ENCODE results near the gene CLDN10.

The CLDN10 gene

DNA sequence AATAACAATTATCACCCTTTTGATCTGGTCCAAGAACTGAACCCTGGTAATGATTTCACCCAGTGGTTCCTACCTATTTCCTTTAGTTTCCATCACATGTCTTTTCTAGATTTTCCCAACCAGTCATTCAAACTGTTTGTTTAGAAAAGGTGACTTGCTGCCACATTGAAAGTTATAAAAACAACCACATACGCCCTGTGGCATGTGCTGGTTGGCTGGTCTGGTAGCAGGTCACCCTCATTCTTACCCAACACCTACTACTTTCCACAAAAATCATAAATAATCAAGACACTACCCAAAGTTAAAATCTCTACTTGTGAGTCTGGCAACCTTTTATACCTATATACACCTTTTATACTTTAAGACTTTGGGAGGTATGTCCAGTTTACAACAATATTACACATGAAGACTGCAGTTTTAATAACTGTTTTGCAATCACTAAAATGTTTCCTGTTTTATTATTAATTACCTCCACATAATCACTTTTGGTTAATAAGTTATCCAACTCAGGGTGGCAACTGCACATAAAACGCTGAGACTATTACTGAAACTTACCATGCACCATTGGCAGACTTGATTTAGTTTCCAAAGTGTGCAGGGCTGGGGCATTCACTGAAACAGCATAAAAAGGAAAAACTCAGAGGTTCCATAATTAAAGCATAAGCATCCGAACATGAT is 53.1 kb downstream of the CLDN10 start:
- H4K91ac ChIP-seq (ENCODE audit: low read depth, low read length) = no peak overlapping the region
- H3K4me2 ChIP-seq (ENCODE audit: low read length) = no peak overlapping the region
- H2AK5ac ChIP-seq (ENCODE audit: low read length) = no peak overlapping the region
- no peaks in the 10 kb centered on the region for H3K79me1 ChIP-seq (ENCODE audit: low read length)
- H3K27ac ChIP-seq (ENCODE audit: low read depth, low read length) = no peak overlapping the region
- H3K4me1 ChIP-seq (ENCODE audit: control insufficient read depth in 1 of 2, insufficient read depth in 2 of 2, low read length in 2 of 2) = peaks cover 2 to 3% of the 10 kb centered on the region in 2 experiments
- no peaks in the 10 kb centered on the region for H3K79me2 ChIP-seq (ENCODE audit: control insufficient read depth, insufficient read depth, low read length, poor library complexity)
- no CpG with 5 or more reads among the region's 3 CpGs for WGBS (ENCODE audit: extremely low coverage, insufficient coverage, insufficient read length)
- peaks cover 7 to 20% of the 10 kb centered on the region in 2 experiments for H3K36me3 ChIP-seq (ENCODE audit: control insufficient read depth in 1 of 2, insufficient read depth in 2 of 2, low read length in 2 of 2)
- no peak overlapping the region for H3K4ac ChIP-seq (ENCODE audit: low read depth, low read length)
- H4K8ac ChIP-seq (ENCODE audit: low read depth, low read length) = no peak overlapping the region
- H2BK120ac ChIP-seq (ENCODE audit: insufficient read depth, low read length, poor library complexity) = no peak overlapping the region
- no peak overlapping the region for H3K14ac ChIP-seq (ENCODE audit: low read length)
- no peaks in the 10 kb centered on the region for H3K27me3 ChIP-seq (ENCODE audit: insufficient read depth, low read length)
- H3K9me3 ChIP-seq (ENCODE audit: insufficient read depth, low read depth, low read length) = no peaks in the 10 kb centered on the region
- H2BK5ac ChIP-seq (ENCODE audit: low read depth, low read length, poor library complexity) = no peak overlapping the region
- H3K4me3 ChIP-seq (ENCODE audit: low read depth, low read length) = no peak overlapping the region
- H3K23ac ChIP-seq (ENCODE audit: low read length) = no peak overlapping the region
- H3K9ac ChIP-seq (ENCODE audit: low read length) = no peak overlapping the region
- no peak overlapping the region for H2AFZ ChIP-seq (ENCODE audit: insufficient read depth, low read length, poor library complexity)
- no peak overlapping the region for H2BK12ac ChIP-seq (ENCODE audit: low read length)
- no peak for DNase-seq
- H4K12ac ChIP-seq (ENCODE audit: low read depth, low read length) = no peak overlapping the region
- no peak overlapping the region for H3K18ac ChIP-seq (ENCODE audit: low read length)

GRCh38 chr13:95607366-95607765 is 54.8 kb downstream of the CLDN10 start:
- H3K18ac ChIP-seq (ENCODE audit: low read length) = no peak overlapping the region
- peaks cover 4 to 15% of the 10 kb centered on the region in 2 experiments for H3K36me3 ChIP-seq (ENCODE audit: control insufficient read depth in 1 of 2, insufficient read depth in 2 of 2, low read length in 2 of 2)
- H2AK5ac ChIP-seq (ENCODE audit: low read length) = no peak overlapping the region
- H2BK12ac ChIP-seq (ENCODE audit: low read length) = no peak overlapping the region
- peaks cover 2 to 3% of the 10 kb centered on the region in 2 experiments for H3K4me1 ChIP-seq (ENCODE audit: control insufficient read depth in 1 of 2, insufficient read depth in 2 of 2, low read length in 2 of 2)
- H3K27ac ChIP-seq (ENCODE audit: low read depth, low read length) = no peak overlapping the region
- no peaks in the 10 kb centered on the region for H3K27me3 ChIP-seq (ENCODE audit: insufficient read depth, low read length)
- no peaks in the 10 kb centered on the region for H3K79me1 ChIP-seq (ENCODE audit: low read length)
- no peak overlapping the region for H2BK120ac ChIP-seq (ENCODE audit: insufficient read depth, low read length, poor library complexity)
- no peak overlapping the region for H2BK5ac ChIP-seq (ENCODE audit: low read depth, low read length, poor library complexity)
- no peak overlapping the region for H4K91ac ChIP-seq (ENCODE audit: low read depth, low read length)
- H2AFZ ChIP-seq (ENCODE audit: insufficient read depth, low read length, poor library complexity) = no peak overlapping the region
- no peak for DNase-seq
- H4K12ac ChIP-seq (ENCODE audit: low read depth, low read length) = no peak overlapping the region
- no peaks in the 10 kb centered on the region for H3K79me2 ChIP-seq (ENCODE audit: control insufficient read depth, insufficient read depth, low read length, poor library complexity)
- no peak overlapping the region for H3K4me3 ChIP-seq (ENCODE audit: low read depth, low read length)
- H3K23ac ChIP-seq (ENCODE audit: low read length) = no peak overlapping the region
- no peak overlapping the region for H3K4me2 ChIP-seq (ENCODE audit: low read length)
- no peaks in the 10 kb centered on the region for H3K9me3 ChIP-seq (ENCODE audit: insufficient read depth, low read depth, low read length)
- H3K4ac ChIP-seq (ENCODE audit: low read depth, low read length) = no peak overlapping the region
- H3K14ac ChIP-seq (ENCODE audit: low read length) = no peak overlapping the region
- H3K9ac ChIP-seq (ENCODE audit: low read length) = no peak overlapping the region
- WGBS (ENCODE audit: extremely low coverage, insufficient coverage, insufficient read length) = no CpG with 5 or more reads among the region's 1 CpG
- H4K8ac ChIP-seq (ENCODE audit: low read depth, low read length) = no peak overlapping the region

- DNase-seq = no peak
- H3K18ac ChIP-seq (ENCODE audit: low read length) = no peak overlapping the region
- no peak overlapping the region for H2BK12ac ChIP-seq (ENCODE audit: low read length)
- H3K4me3 ChIP-seq (ENCODE audit: low read depth, low read length) = no peak overlapping the region
- no peaks in the 10 kb centered on the region for H3K9me3 ChIP-seq (ENCODE audit: insufficient read depth, low read depth, low read length)
- H4K8ac ChIP-seq (ENCODE audit: low read depth, low read length) = no peak overlapping the region
- no peak overlapping the region for H2AK5ac ChIP-seq (ENCODE audit: low read length)
- H3K14ac ChIP-seq (ENCODE audit: low read length) = no peak overlapping the region
- H3K79me2 ChIP-seq (ENCODE audit: control insufficient read depth, insufficient read depth, low read length, poor library complexity) = no peaks in the 10 kb centered on the region
- H2BK120ac ChIP-seq (ENCODE audit: insufficient read depth, low read length, poor library complexity) = no peak overlapping the region
- no peak overlapping the region for H3K23ac ChIP-seq (ENCODE audit: low read length)
- H3K4ac ChIP-seq (ENCODE audit: low read depth, low read length) = no peak overlapping the region
- H4K12ac ChIP-seq (ENCODE audit: low read depth, low read length) = no peak overlapping the region
- no CpG with 5 or more reads among the region's 6 CpGs for WGBS (ENCODE audit: extremely low coverage, insufficient coverage, insufficient read length)
- H3K9ac ChIP-seq (ENCODE audit: low read length) = no peak overlapping the region
- no peaks in the 10 kb centered on the region for H3K27me3 ChIP-seq (ENCODE audit: insufficient read depth, low read length)
- H2BK5ac ChIP-seq (ENCODE audit: low read depth, low read length, poor library complexity) = no peak overlapping the region
- H4K91ac ChIP-seq (ENCODE audit: low read depth, low read length) = no peak overlapping the region
- no peak overlapping the region for H2AFZ ChIP-seq (ENCODE audit: insufficient read depth, low read length, poor library complexity)
- H3K36me3 ChIP-seq (ENCODE audit: control insufficient read depth in 1 of 2, insufficient read depth in 2 of 2, low read length in 2 of 2) = peaks cover 2 to 13% of the 10 kb centered on the region in 2 experiments
- H3K4me1 ChIP-seq (ENCODE audit: control insufficient read depth in 1 of 2, insufficient read depth in 2 of 2, low read length in 2 of 2) = peaks cover 2 to 3% of the 10 kb centered on the region in 2 experiments
- H3K4me2 ChIP-seq (ENCODE audit: low read length) = no peak overlapping the region
- no peaks in the 10 kb centered on the region for H3K79me1 ChIP-seq (ENCODE audit: low read length)
- H3K27ac ChIP-seq (ENCODE audit: low read depth, low read length) = no peak overlapping the region
Observed at GRCh38 chr13:95608640-95609323, 56.3 kb downstream of the CLDN10 start.

- Histone ChIP-seq H2AFZ (ENCODE audit: insufficient read depth, low read length, poor library complexity) (no peak overlapping the region), H3K14ac (ENCODE audit: low read length) (no peak overlapping the region), H3K4me2 (ENCODE audit: low read length) (no peak overlapping the region), H3K9me3 (ENCODE audit: insufficient read depth, low read depth, low read length) (no peaks in the 10 kb centered on the region), H3K18ac (ENCODE audit: low read length) (no peak overlapping the region), H3K23ac (ENCODE audit: low read length) (no peak overlapping the region), H3K79me1 (ENCODE audit: low read length) (no peaks in the 10 kb centered on the region), H4K12ac (ENCODE audit: low read depth, low read length) (no peak overlapping the region), H3K27me3 (ENCODE audit: insufficient read depth, low read length) (no peaks in the 10 kb centered on the region), H3K4me3 (ENCODE audit: low read depth, low read length) (no peak overlapping the region), H2BK12ac (ENCODE audit: low read length) (no peak overlapping the region), H3K9ac (ENCODE audit: low read length) (no peak overlapping the region), H3K79me2 (ENCODE audit: control insufficient read depth, insufficient read depth, low read length, poor library complexity) (no peaks in the 10 kb centered on the region), H3K4me1 (ENCODE audit: control insufficient read depth in 1 of 2, insufficient read depth in 2 of 2, low read length in 2 of 2) (peaks cover 2% of the 10 kb centered on the region in 2 experiments), H4K8ac (ENCODE audit: low read depth, low read length) (no peak overlapping the region), H3K36me3 (ENCODE audit: control insufficient read depth in 1 of 2, insufficient read depth in 2 of 2, low read length in 2 of 2) (peaks cover 0 to 18% of the 10 kb centered on the region in 2 experiments), H2AK5ac (ENCODE audit: low read length) (no peak overlapping the region), H2BK120ac (ENCODE audit: insufficient read depth, low read length, poor library complexity) (no peak overlapping the region), H3K4ac (ENCODE audit: low read depth, low read length) (no peak overlapping the region), H3K27ac (ENCODE audit: low read depth, low read length) (no peak overlapping the region), H4K91ac (ENCODE audit: low read depth, low read length) (no peak overlapping the region), H2BK5ac (ENCODE audit: low read depth, low read length, poor library complexity) (no peak overlapping the region)
- DNase-seq = no peak
- WGBS (ENCODE audit: extremely low coverage, insufficient coverage, insufficient read length) = no CpG with 5 or more reads among the region's 7 CpGs
Observed at GRCh38 chr13:95614641-95615245, 62.2 kb downstream of the CLDN10 start.

Data from trophoblast cell (in vitro differentiated cells and primary cell).